Stomach (tissue), 4 donors: ENCODE results near the gene PFKM.
"Not testable (repeated sequence)": the region's sequence is repeated elsewhere in the genome, so short reads cannot be mapped to it uniquely, and the experiment has no call there.

ENCODE experiments used
- CTCF ChIP-seq, 7 experiments: fragments of 450-650 bp in 4 of 7; fragments of 200-600 bp in 3 of 7; sonication (generic) in 3 of 7; IDR thresholded peaks; one replicate each; pipeline ENCODE4 v1.5.1; 2016 to 2019; ENCODE audit warnings: antibody characterized with exemption in 7 of 7, control low read depth in 2 of 7, mild to moderate bottlenecking in 1 of 7
- POLR2A ChIP-seq, 4 donors: fragments of 450-650 bp; IDR thresholded peaks; one replicate each; pipeline ENCODE4 v1.6.1; 2016; ENCODE audit warnings: antibody characterized with exemption in 4 of 4, control low read depth in 2 of 4, mild to moderate bottlenecking in 1 of 4, moderate library complexity in 1 of 4
- POLR2AphosphoS5 ChIP-seq, 3 donors: sonication (generic); formaldehyde crosslinking; IDR thresholded peaks; one replicate each; pipeline ENCODE4 v1.6.1; 2016; ENCODE audit warnings: antibody characterized with exemption in 3 of 3

GRCh38 chr12:48125542-48125941 is 6.4 kb downstream of the PFKM start:
- not testable (repeated sequence) for TF ChIP-seq CTCF, POLR2AphosphoS5, POLR2A (IDR thresholded peaks at IDR 0.05)
